Vagina (tissue), 2 donors: ENCODE data around the gene THOC5. TPM values are rescaled to one million over a fixed set of nuclear protein-coding genes. Genes with fewer than 3 reads are reported as not detected.

Source experiments
- DNase-seq, 2 donors: peaks; one replicate each; pipeline ENCODE4 v3.0.0-alpha.2; 2017; ENCODE audit errors: extremely low spot score in 2 of 2
- H3K27ac ChIP-seq: fragments of 200-600 bp; sonication (generic); one replicate; pipeline ENCODE4 v1.5.1; 2019
- H3K27me3 ChIP-seq: fragments of 200-600 bp; sonication (generic); one replicate; pipeline ENCODE4 v1.5.1; 2019
- H3K36me3 ChIP-seq, 2 donors: fragments of 200-600 bp; sonication (generic); one replicate each; pipeline ENCODE4 v1.5.1; 2017 to 2019
- H3K4me1 ChIP-seq: fragments of 200-600 bp; sonication (generic); one replicate; pipeline ENCODE4 v1.5.1; 2019
- H3K4me3 ChIP-seq, 2 donors: fragments of 200-600 bp; sonication (generic); 1 replicate in 1 of 2; 2 replicates in 1 of 2; pipeline ENCODE4 v1.5.1; 2016 to 2019
- H3K9me3 ChIP-seq: fragments of 200-600 bp; sonication (generic); one replicate; pipeline ENCODE4 v1.5.1; 2019
- CTCF ChIP-seq, 3 experiments: fragments of 450-650 bp in 2 of 3; fragments of 200-600 bp in 1 of 3; sonication (generic) in 1 of 3; IDR thresholded peaks; one replicate each; pipeline ENCODE4 v1.5.1; 2017 to 2019; ENCODE audit warnings: antibody characterized with exemption in 3 of 3, mild to moderate bottlenecking in 2 of 3, moderate library complexity in 2 of 3
- POLR2A ChIP-seq, 2 donors: fragments of 450-650 bp; IDR thresholded peaks; one replicate each; pipeline ENCODE4 v1.6.1; 2017; ENCODE audit warnings: antibody characterized with exemption in 2 of 2, mild to moderate bottlenecking in 2 of 2, moderate library complexity in 2 of 2
- POLR2AphosphoS5 ChIP-seq, 2 donors: sonication (generic); formaldehyde crosslinking; IDR thresholded peaks; one replicate each; pipeline ENCODE4 v1.9.0; 2017; ENCODE audit warnings: antibody characterized with exemption in 2 of 2, mild to moderate bottlenecking in 2 of 2, low read depth in 1 of 2; ENCODE audit not compliant: insufficient read depth in 1 of 2
- intact Hi-C: fragments of 100-400 bp; cut with DNase I; formaldehyde crosslinking; loops from one replicate; pipeline ENCODE4 v1.15.1; 2023
- total RNA-seq: library from RNA; depleted of rRNA; stranded (reverse); fragments of >200 nt; gene quantifications from one replicate; pipeline ENCODE4 v1.2.3, GENCODE V29; 2016

Gene THOC5
- total RNA-seq, 1 donor from 2014 or later = 32.2 TPM

- Histone ChIP-seq H3K4me1 (no peaks in the 10 kb centered on the region), H3K9me3 (no peaks in the 10 kb centered on the region), H3K4me3 (no peak overlapping the region), H3K36me3 (peaks cover 3 to 82% of the 10 kb centered on the region in 2 donors), H3K27ac (no peak overlapping the region), H3K27me3 (no peaks in the 10 kb centered on the region)
- intact Hi-C loops = loop anchor here (10.0 kb wide), 1 partner anchor 144 kb away; no protein-coding TSS in a partner anchor
- DNase-seq = no peak
- no peak for TF ChIP-seq CTCF (IDR thresholded peaks at IDR 0.05)
- TF ChIP-seq POLR2AphosphoS5 (IDR thresholded peaks at IDR 0.05; ENCODE audit: insufficient read depth in 1 of 2, low read depth in 1 of 2) = no peak
- TF ChIP-seq POLR2A (IDR thresholded peaks at IDR 0.05) = no peak
These were observed 14.5 kb downstream of the THOC5 start for GRCh38 chr22:29539105-29539504.

- DNase-seq = no peak
- no peaks in the 10 kb centered on the region for H3K4me1 ChIP-seq
- H3K27me3 ChIP-seq = no peaks in the 10 kb centered on the region
- TF ChIP-seq POLR2A (IDR thresholded peaks at IDR 0.05) (no peak), CTCF (IDR thresholded peaks at IDR 0.05) (no peak), POLR2AphosphoS5 (IDR thresholded peaks at IDR 0.05; ENCODE audit: insufficient read depth in 1 of 2, low read depth in 1 of 2) (no peak)
- no peak overlapping the region for H3K4me3 ChIP-seq
- H3K9me3 ChIP-seq = no peaks in the 10 kb centered on the region
- H3K36me3 ChIP-seq = peaks cover 8 to 97% of the 10 kb centered on the region in 2 donors
- no peak overlapping the region for H3K27ac ChIP-seq
- intact Hi-C loops = loop anchor here (10.0 kb wide), 1 partner anchor 142 kb away; no protein-coding TSS in a partner anchor
These were observed 17.1 kb downstream of the THOC5 start for GRCh38 chr22:29536411-29536810.

- TF ChIP-seq POLR2AphosphoS5 (IDR thresholded peaks at IDR 0.05; ENCODE audit: insufficient read depth in 1 of 2, low read depth in 1 of 2) = no peak
- no peak for TF ChIP-seq CTCF (IDR thresholded peaks at IDR 0.05)
- TF ChIP-seq POLR2A (IDR thresholded peaks at IDR 0.05) = no peak
- Histone ChIP-seq H3K27me3 (no peaks in the 10 kb centered on the region), H3K9me3 (no peaks in the 10 kb centered on the region), H3K4me1 (no peaks in the 10 kb centered on the region), H3K27ac (no peak overlapping the region), H3K36me3 (peaks cover 5 to 98% of the 10 kb centered on the region in 2 donors), H3K4me3 (no peak overlapping the region)
- intact Hi-C loops = loop anchor here (10.0 kb wide), 1 partner anchor 137 kb away; no protein-coding TSS in a partner anchor
- no peak for DNase-seq
These were observed 22.1 kb downstream of the THOC5 start for GRCh38 chr22:29531419-29531818.

GRCh38 chr22:29530716-29531115 lies 22.8 kb downstream of the THOC5 start:
- TF ChIP-seq CTCF (IDR thresholded peaks at IDR 0.05) = no peak
- TF ChIP-seq POLR2AphosphoS5 (IDR thresholded peaks at IDR 0.05; ENCODE audit: insufficient read depth in 1 of 2, low read depth in 1 of 2) = no peak
- TF ChIP-seq POLR2A (IDR thresholded peaks at IDR 0.05) = no peak
- Histone ChIP-seq H3K9me3 (no peaks in the 10 kb centered on the region), H3K27ac (no peak overlapping the region), H3K36me3 (peaks cover 5 to 97% of the 10 kb centered on the region in 2 donors), H3K4me1 (no peaks in the 10 kb centered on the region), H3K27me3 (no peaks in the 10 kb centered on the region), H3K4me3 (no peak overlapping the region)
- intact Hi-C loops = loop anchor here (10.0 kb wide), 1 partner anchor 136 kb away; no protein-coding TSS in a partner anchor
- no peak for DNase-seq

GRCh38 chr22:29528144-29528543 lies 25.4 kb downstream of the THOC5 start:
- intact Hi-C loops = no loop called here
- TF ChIP-seq POLR2A (IDR thresholded peaks at IDR 0.05) (no peak), CTCF (IDR thresholded peaks at IDR 0.05) (no peak), POLR2AphosphoS5 (IDR thresholded peaks at IDR 0.05; ENCODE audit: insufficient read depth in 1 of 2, low read depth in 1 of 2) (no peak)
- Histone ChIP-seq H3K27me3 (no peaks in the 10 kb centered on the region), H3K9me3 (no peaks in the 10 kb centered on the region), H3K4me3 (no peak overlapping the region), H3K36me3 (peaks cover 0 to 94% of the 10 kb centered on the region in 2 donors), H3K4me1 (no peaks in the 10 kb centered on the region), H3K27ac (no peak overlapping the region)
- DNase-seq = no peak
